GM21515 (cell line): ENCODE data around the gene CEP120.
"Not testable (repeated sequence)": the region's sequence is repeated elsewhere in the genome, so short reads cannot be mapped to it uniquely, and the experiment has no call there.

Experiments used
- ATAC-seq: cut with Tn5 transposase; IDR thresholded peaks from one replicate; pipeline ENCODE4 v1.9.1; 2021; ENCODE audit not compliant: unreplicated experiment

The CEP120 gene

GRCh38 chr5:123391009-123391408 is 32.2 kb downstream of the CEP120 start:
- ATAC-seq = no peak

DNA sequence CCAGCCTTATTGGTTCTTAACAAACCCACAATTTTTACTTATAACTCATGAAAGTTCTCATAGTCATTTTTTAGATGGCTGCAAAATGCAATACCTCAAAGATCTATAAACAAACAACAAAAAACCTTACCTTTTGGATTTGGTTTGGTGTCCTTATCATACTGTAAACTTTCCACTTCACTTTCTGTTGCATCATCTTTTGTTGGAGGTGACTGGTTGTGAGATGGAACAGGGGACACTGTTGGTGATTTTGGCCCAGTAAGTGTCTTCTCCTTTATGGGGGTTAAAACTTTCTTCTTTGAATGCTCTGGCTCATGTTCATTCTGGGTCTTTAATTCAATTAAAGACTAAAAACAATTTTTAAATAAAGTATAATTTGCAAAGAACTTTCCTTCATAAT is 33.4 kb downstream of the CEP120 start:
- no peak for ATAC-seq

- ATAC-seq = no peak
Measured at GRCh38 chr5:123387313-123387712, 35.9 kb downstream of the CEP120 start.

DNA sequence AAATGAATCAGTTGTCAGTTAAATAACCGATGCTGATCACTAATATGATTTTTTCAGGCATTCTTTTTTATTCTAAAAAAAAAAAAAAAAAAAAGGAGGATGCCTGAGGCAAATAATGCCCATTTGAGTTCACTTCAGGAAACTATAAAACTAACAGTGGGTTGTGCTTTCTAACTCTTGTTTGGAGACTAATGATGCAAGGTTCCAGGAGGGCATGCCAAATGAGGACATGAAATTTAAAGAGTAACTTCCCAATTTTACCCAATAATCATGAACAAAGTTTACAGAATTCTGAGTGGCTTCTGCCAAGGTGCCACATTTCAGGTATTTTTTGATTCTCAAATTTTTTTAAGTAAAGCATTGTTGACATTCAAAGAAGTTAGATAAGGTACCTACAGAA is 41.0 kb downstream of the CEP120 start:
- ATAC-seq = no peak

DNA sequence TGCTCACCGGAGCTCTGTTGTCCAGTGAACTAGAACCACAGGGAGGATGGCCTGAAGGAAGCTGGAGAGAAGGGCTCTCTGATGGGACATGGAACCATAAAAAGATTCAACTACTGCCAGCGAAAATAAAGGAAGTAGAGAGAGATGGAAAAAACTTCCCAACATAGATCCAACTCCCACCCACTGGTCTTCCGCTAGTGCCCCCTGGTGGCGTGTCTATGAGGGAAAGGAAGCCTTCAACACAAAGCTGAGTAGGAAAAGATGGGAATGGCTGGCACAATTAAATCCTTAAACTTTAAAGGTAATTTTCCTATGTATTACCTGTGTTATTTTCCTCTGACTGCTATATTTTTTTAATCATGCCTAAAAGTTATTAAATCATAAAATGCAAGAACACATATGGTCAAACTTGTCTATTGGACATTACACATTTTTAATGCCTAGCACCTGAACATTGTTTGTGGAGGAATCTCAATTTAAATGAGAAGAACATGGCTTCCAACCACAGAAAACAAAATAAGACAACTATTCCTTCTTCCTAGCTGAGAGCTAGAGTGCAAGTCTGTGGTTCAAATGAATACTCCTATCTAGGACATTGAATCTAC is 51.5 kb downstream of the CEP120 start:
- no peak for ATAC-seq

DNA sequence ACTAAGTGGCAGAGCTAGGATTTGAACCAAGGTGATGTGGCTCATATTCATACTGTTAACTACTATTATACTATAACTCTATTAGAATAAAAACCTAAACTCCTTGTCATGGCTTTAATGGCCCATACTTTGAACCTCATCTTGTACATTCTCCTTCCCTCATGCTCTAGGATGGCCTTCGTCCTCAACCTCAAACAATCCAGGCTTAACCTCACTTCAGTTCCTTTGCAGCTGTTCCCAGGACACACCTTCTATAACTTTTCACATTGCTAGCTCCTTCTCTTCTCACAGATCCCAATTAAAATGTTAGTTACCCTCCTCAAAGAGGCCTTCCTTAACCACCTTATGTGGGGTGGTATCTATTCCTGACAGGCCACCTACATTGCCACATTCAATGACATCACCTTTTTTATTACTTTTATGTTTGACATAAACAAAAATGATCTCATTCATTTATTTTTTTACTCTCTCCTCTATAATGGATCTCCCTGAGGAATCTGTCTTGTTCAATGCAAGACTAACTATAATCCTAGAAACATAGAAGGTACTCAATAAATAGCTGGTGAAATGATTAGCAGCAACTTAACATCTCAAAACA is 53.7 kb downstream of the CEP120 start:
- no peak for ATAC-seq

DNA sequence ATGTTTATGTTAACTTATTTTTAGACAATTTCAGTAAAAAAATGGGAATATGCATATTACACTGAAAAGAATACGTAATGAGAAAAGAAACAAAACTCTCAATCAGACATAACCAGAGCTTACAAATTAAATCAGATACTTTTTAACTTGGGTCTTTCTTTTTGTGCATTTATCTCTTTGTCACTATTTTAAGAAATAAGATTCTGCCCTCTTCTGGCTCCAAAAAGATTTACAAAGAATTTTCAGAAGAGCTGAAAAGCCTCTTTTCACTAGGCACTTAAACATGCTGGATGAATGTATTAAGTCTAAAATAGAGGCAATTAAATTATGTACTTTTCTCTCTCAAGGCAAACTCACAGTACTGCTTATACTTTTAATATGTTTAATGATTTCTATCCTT is 55.5 kb downstream of the CEP120 start:
- ATAC-seq = no peak

- ATAC-seq = no peak
Measured at GRCh38 chr5:123365156-123365555, 58.0 kb downstream of the CEP120 start.

DNA sequence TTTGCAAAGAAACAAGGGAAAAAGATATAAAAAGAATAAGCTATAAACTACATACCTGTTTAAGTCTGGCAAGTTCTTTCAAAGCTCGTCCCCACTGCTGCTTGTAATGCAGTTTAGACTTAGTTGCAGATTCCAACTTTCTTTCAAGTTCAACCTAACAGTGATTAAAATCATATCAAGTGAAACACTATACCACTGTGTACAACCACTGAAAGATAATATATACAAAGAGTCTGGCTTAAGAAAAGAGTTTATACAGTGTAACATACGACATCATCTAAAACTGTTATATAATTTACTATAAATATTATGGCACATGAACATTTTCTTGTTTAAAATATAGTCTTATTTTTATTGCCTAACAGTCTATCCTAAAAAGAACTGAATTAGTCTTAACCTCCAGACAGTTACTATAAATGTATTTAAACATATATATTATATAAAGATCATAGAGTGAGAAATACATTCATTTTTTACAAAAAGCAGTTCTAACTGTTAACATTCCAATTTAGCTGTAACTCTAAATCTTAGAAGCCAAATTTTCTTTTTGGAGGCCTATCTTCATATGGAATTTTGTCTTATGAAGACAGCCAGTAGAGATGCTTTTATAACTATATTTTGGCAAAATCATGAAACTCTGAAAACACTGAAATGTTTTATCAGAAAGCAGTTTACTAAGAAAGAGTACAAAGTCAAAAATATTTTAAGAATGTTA is 58.6 kb downstream of the CEP120 start:
- no peak for ATAC-seq

DNA sequence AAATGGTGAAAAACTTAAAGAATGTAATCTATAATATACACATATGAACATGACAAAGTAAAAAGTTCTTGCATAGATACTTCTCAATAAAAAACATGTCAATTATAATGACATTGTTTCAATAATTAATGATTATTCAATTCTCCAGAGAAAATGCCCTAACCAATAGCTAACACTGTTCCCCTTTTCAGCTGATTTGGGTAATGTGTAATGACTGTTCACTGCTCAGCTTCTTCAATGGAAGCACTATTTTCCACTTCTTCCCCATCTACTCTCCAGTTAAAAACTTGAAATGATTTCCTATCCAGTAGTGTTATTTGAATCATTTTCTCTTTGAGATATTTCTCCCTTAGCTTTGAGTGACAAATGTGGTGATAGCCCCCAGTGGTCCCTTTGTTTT is 62.3 kb downstream of the CEP120 start:
- ATAC-seq = no peak

- no peak for ATAC-seq
Measured at GRCh38 chr5:123360201-123360571, 63.0 kb downstream of the CEP120 start.

DNA sequence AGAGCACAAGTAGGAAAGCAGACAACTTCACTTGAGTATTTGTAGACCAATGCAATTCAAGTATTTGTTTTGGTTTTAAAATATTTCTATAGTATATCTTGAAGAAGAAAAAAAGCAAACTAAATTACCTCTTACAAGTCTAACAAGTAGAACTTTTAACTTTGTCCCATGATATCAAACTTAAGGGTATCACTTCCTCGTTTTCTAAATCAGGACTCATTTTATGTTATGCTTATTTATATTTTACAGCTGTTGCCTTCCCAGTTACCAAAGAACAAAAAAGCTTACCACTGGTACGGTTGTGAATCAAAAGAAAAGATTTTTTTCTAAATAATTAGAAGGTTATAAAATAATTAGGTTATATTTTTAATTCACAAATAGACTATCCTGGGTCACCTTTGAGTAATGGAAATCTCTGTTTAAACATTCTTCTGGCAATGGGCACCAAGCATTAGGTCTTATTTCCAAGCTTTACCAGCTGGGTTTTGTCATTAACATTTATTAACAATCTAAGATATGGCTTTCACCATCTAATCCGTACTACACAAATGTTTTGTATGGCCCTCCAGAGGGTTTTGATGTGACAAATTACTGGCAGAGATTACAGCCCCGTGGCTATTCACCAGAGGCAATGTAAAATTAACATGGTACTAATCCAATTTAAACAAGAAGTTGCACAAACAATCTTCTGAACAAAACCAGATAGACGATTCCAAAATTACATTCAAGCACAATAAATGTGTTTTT is 63.6 kb downstream of the CEP120 start:
- no peak for ATAC-seq

DNA sequence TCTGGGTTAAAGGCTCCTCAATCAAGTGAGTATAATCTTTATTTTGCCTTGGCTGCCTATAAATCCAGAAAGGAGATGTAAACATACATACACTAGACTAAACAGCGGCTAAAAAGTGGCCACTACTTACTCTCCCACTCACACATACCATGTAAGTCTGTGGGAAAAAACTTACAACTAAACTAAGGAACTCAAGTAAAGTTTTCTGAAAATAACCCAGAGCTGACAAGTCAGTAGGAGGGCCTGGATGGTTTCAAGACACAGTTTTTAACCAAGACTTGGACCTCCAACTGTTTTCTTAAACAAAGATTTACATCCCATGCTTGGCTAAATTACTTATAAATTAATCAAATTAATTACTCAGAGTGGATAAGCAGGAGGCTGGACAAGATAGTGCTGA is 64.5 kb downstream of the CEP120 start:
- no peak for ATAC-seq

GRCh38 chr5:123358304-123358703 is 64.9 kb downstream of the CEP120 start:
- ATAC-seq = no peak

- ATAC-seq = no peak
Measured at GRCh38 chr5:123351820-123352219, 71.4 kb downstream of the CEP120 start.

DNA sequence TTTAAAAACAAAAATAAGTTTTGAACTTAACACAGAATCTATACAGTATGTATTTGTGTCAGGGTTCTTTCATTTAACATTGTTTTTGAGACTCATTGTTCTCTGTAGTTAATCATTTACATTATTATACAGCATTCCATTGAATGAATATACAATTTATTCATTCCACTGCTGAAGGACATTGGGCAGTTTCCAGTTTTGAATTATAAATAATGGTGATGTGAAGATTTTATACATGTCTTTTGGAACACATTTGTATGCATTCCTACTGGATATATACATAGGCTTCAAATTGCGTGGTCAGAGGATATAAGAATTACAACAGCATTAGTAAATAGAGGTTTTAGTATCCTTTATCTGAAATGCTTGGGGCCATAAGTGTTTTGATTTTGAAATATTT is 72.0 kb downstream of the CEP120 start:
- ATAC-seq = no peak

- ATAC-seq = no peak
Measured at GRCh38 chr5:123350742-123351141, 72.5 kb downstream of the CEP120 start.

GRCh38 chr5:123344816-123345426 is 78.3 kb downstream of the CEP120 start:
- ATAC-seq = no peak

DNA sequence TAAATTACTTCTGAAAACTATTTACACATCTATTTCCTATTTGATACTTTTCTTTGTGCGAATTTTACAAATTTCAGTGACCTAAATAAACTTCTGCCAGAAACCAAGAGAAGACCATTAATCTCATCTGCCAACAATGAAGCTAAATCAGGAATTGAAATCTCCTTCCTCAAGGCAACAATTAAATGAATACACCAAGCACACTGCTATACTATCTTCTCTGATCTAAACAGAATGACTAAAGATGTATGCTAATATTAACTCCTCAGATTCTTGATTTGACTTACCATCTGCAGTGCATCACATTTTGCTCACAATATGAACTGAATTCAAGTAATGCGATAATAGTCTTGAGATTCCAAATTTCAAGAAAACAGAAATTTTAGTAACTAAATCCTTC is 82.3 kb downstream of the CEP120 start:
- ATAC-seq = no peak

- not testable (repeated sequence) for ATAC-seq
Measured at GRCh38 chr5:123308377-123308776, 114.8 kb downstream of the CEP120 start.

DNA sequence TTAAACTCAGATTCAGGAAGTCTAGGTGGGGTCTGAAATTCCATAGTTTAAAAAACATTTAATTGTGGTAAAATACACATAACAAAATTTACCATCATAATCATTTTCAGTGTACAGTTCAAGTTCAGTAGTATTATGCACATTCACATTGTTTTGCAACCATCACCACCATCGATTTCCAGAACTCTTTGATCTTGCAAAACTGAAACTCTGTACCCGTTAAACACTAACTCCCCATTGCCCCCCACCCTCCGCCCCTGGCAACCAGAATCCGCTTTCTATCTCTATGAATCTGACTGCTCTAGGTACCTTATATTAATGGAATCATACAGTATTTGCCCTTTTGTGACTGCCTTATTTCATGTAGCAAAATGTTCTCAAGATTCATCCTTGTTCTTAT is 117.5 kb downstream of the CEP120 start:
- no peak for ATAC-seq
